Fibroblast of mammary gland (primary cell): ENCODE measurements around the gene ICE1.

Source experiments
- DNase-seq: peaks from one replicate; pipeline ENCODE4 v3.0.0-alpha.2; 2010; ENCODE audit warnings: low read depth
- H3K4me3 ChIP-seq: 2 replicates; pipeline ENCODE4 v1.5.1; 2011; ENCODE audit warnings: low read depth, mild to moderate bottlenecking, low read length, moderate library complexity; ENCODE audit not compliant: control insufficient read depth
- CTCF ChIP-seq: conservative IDR thresholded peaks from 2 replicates; pipeline ENCODE4 v1.5.1; 2011; ENCODE audit warnings: low read depth, low read length, inconsistent platforms; ENCODE audit not compliant: control insufficient read depth, insufficient read depth

ICE1 gene

GRCh38 chr5:5421961-5422818, at the start of gene ICE1:
Gene ICE1, plus strand, starts transcription at chr5:5422677. Its CDS starts 239 bp downstream, at chr5:5422916.
- peak; percentile 98 for DNase-seq

GRCh38 chr5:5372930-5373329, 49.5 kb upstream of the ICE1 start:
- no peak for DNase-seq
- no peak for TF ChIP-seq CTCF
- H3K4me3 ChIP-seq = no peak overlapping the region

More at GRCh38 chr5:5421961-5422818, at the start of gene ICE1:
- H3K4me3 ChIP-seq = peak within 1 kb of the TSS; percentile 86
- no peak for TF ChIP-seq CTCF

GRCh38 chr5:5373351-5373989, 49.0 kb upstream of the ICE1 start:
- TF ChIP-seq CTCF = no peak
- H3K4me3 ChIP-seq = no peak overlapping the region
- peak; percentile 43 for DNase-seq

GRCh38 chr5:5374009-5374715, 48.3 kb upstream of the ICE1 start:
- TF ChIP-seq CTCF = no peak
- peak; percentile 72 for DNase-seq
- no peak overlapping the region for H3K4me3 ChIP-seq

- DNase-seq = no peak
- no peak overlapping the region for H3K4me3 ChIP-seq
- no peak for TF ChIP-seq CTCF
Measured at GRCh38 chr5:5377780-5378179, 44.7 kb upstream of the ICE1 start.

GRCh38 chr5:5378531-5378930, 43.9 kb upstream of the ICE1 start:
- no peak overlapping the region for H3K4me3 ChIP-seq
- no peak for TF ChIP-seq CTCF
- DNase-seq = no peak
